H1 (cell line): Measurements from ENCODE around the gene BRD9.

Experiments used
- CTCF ChIP-seq, 3 experiments: IDR thresholded peaks; 1 replicate in 2 of 3; 2 replicates in 1 of 3; pipeline versions ENCODE4 v1.5.1 to v1.6.1; 2011; ENCODE audit warnings: low read length in 3 of 3, mild to moderate bottlenecking in 3 of 3, inconsistent platforms in 2 of 3, low read depth in 1 of 3, moderate library complexity in 1 of 3; ENCODE audit not compliant: insufficient read depth in 1 of 3; ENCODE audit errors: control extremely low read depth in 1 of 3
- EP300 ChIP-seq, 2 experiments: IDR thresholded peaks; 1 replicate in 1 of 2; 2 replicates in 1 of 2; pipeline ENCODE4 v1.6.1; 2011 to 2012; ENCODE audit warnings: low read depth in 2 of 2, low read length in 2 of 2, mild to moderate bottlenecking in 2 of 2, borderline replicate concordance in 1 of 2, inconsistent platforms in 1 of 2, moderate library complexity in 1 of 2
- EZH2 ChIP-seq: fragments of 200-600 bp; sonication (generic); IDR thresholded peaks from 2 replicates; pipeline ENCODE4 v1.7.1; 2012; ENCODE audit warnings: low read depth, mild to moderate bottlenecking, moderate library complexity, low read length, inconsistent platforms; ENCODE audit not compliant: severe bottlenecking
- POLR2AphosphoS5 ChIP-seq: IDR thresholded peaks from 2 replicates; pipeline ENCODE4 v1.6.1; 2011; ENCODE audit warnings: low read depth, low read length
- SRF ChIP-seq: IDR thresholded peaks from 2 replicates; pipeline ENCODE4 v1.6.1; 2011; ENCODE audit warnings: mild to moderate bottlenecking, low read depth, low read length, moderate library complexity
- YY1 ChIP-seq: IDR thresholded peaks from 2 replicates; pipeline ENCODE4 v1.6.1; 2011; ENCODE audit warnings: low read depth, mild to moderate bottlenecking, low read length
- TF ChIP-seq, protein P1 (sequence below): IDR thresholded peaks from 2 replicates; pipeline ENCODE4 v1.6.1; 2012; ENCODE audit warnings: inconsistent platforms

DNA sequence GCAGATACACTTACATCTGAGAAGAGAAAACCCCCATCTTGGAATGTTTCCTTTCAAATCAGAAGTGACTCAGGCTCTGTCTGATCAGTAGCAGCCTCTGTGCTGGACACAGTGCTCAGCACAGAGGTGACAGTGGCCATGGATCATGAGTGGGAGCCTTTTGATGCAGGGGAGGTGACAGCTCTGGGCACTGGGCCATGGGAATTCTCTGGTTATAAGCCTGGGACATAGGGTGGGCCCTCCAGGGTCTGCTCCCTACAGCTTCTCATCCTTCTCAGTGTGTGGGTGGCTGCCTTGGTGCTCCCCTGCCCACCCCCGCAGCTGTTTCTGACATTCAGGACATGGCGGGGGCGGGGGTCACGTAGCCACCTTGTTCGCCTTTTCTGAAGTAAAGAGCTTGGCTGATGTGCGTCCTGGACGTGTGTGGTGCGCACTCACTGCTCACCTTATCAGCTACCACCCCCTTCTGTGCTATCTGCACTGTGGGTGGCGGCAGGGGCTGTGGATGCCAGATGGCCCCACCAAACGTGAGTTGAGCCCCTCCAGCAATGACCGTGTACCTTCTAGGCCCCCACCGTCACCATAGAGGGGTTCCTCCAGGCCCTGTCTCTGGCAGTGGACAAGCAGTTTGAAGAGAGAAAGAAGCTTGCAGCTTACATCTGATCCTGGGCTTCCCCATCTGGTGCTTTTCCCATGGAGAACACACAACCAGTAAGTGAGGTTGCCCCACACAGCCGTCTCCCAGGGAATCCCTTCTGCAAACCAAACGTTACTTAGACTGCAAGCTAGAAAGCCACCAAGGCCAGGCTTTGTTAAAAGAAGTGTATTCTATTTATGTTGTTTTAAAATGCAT, 24.1 kb upstream of the BRD9 start:
- no peak for TF ChIP-seq YY1
- no peak for TF ChIP-seq CTCF (IDR thresholded peaks at IDR 0.05; ENCODE audit: control extremely low read depth in 1 of 3, insufficient read depth in 1 of 3, low read depth in 1 of 3, low read length in 3 of 3)
- TF ChIP-seq SRF, result no peak
- TF ChIP-seq EZH2, result no peak
- TF ChIP-seq POLR2AphosphoS5, result no peak
- no peak for TF ChIP-seq EP300 (IDR thresholded peaks at IDR 0.05; ENCODE audit: borderline replicate concordance in 1 of 2, low read depth in 2 of 2, low read length in 2 of 2)
- TF ChIP-seq, protein P1, sequence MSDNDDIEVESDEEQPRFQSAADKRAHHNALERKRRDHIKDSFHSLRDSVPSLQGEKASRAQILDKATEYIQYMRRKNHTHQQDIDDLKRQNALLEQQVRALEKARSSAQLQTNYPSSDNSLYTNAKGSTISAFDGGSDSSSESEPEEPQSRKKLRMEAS, result no peak
